Loucy (cell line): Measurements from ENCODE around the gene RIC3.
A peak's percentile ranks its signal among the peaks of the same experiment; 100 is the strongest.

ENCODE experiments used
- H2AFZ ChIP-seq: fragments of 200-600 bp; sonication (generic); 2 replicates; pipeline ENCODE4 v1.6.0; 2016; ENCODE audit warnings: antibody characterized with exemption, mild to moderate bottlenecking, low read length, moderate library complexity
- H3F3A ChIP-seq: fragments of 200-600 bp; 2 replicates; pipeline ENCODE4 v1.6.0; 2016; ENCODE audit warnings: antibody characterized with exemption, low read depth, mild to moderate bottlenecking
- H3K27me3 ChIP-seq: fragments of 200-600 bp; sonication (generic); 2 replicates; pipeline ENCODE4 v1.6.1; 2014; ENCODE audit warnings: low read length, mild to moderate bottlenecking; ENCODE audit not compliant: insufficient read depth, poor library complexity, severe bottlenecking
- H3K36me3 ChIP-seq: fragments of 200-600 bp; sonication (generic); 2 replicates; pipeline ENCODE4 v1.6.1; 2016; ENCODE audit warnings: low read length; ENCODE audit not compliant: insufficient read depth
- H3K4me1 ChIP-seq: fragments of 200-600 bp; sonication (generic); 2 replicates; pipeline ENCODE4 v1.5.1; 2014; ENCODE audit warnings: low read length, mild to moderate bottlenecking; ENCODE audit not compliant: insufficient read depth, poor library complexity, severe bottlenecking
- H3K4me2 ChIP-seq: fragments of 200-600 bp; sonication (generic); 2 replicates; pipeline ENCODE4 v1.6.0; 2014; ENCODE audit warnings: antibody characterized with exemption, low read length, low read depth, mild to moderate bottlenecking; ENCODE audit not compliant: poor library complexity, severe bottlenecking
- H3K4me3 ChIP-seq: fragments of 200-600 bp; sonication (generic); 2 replicates; pipeline ENCODE4 v1.5.1; 2014; ENCODE audit warnings: low read length, mild to moderate bottlenecking, mixed read lengths; ENCODE audit not compliant: poor library complexity, severe bottlenecking
- H3K79me2 ChIP-seq: fragments of 200-600 bp; sonication (generic); 2 replicates; pipeline ENCODE4 v1.6.1; 2014; ENCODE audit warnings: low read length; ENCODE audit not compliant: insufficient read depth
- H3K9ac ChIP-seq: fragments of 200-600 bp; sonication (generic); 2 replicates; pipeline ENCODE4 v1.6.0; 2014; ENCODE audit warnings: mild to moderate bottlenecking, low read depth, low read length, moderate library complexity; ENCODE audit not compliant: poor library complexity, severe bottlenecking
- H3K9me2 ChIP-seq: fragments of 200-600 bp; sonication (generic); replicated peaks from 2 replicates; pipeline ENCODE4 v1.6.1; 2016; ENCODE audit warnings: low read depth, low read length, mixed read lengths
- H3K9me3 ChIP-seq: fragments of 200-600 bp; sonication (generic); 2 replicates; pipeline ENCODE4 v1.6.1; 2014; ENCODE audit warnings: mild to moderate bottlenecking, antibody characterized with exemption, low read length, low read depth; ENCODE audit not compliant: insufficient read depth
- H4K20me1 ChIP-seq: fragments of 200-600 bp; sonication (generic); 2 replicates; pipeline ENCODE4 v1.6.0; 2014; ENCODE audit warnings: antibody characterized with exemption, low read length, mild to moderate bottlenecking; ENCODE audit not compliant: insufficient read depth, poor library complexity, severe bottlenecking
- EZH2phosphoT487 ChIP-seq: fragments of 200-600 bp; IDR thresholded peaks from 2 replicates; pipeline ENCODE4 v1.6.1; 2018; ENCODE audit warnings: antibody characterized with exemption, mild to moderate bottlenecking, moderate library complexity, borderline replicate concordance
- TF ChIP-seq, protein P1 (sequence below): fragments of 200-600 bp; sonication (generic); conservative IDR thresholded peaks from 2 replicates; pipeline ENCODE4 v1.5.1; 2014; ENCODE audit warnings: mild to moderate bottlenecking, antibody characterized with exemption, low read length

Gene RIC3

DNA sequence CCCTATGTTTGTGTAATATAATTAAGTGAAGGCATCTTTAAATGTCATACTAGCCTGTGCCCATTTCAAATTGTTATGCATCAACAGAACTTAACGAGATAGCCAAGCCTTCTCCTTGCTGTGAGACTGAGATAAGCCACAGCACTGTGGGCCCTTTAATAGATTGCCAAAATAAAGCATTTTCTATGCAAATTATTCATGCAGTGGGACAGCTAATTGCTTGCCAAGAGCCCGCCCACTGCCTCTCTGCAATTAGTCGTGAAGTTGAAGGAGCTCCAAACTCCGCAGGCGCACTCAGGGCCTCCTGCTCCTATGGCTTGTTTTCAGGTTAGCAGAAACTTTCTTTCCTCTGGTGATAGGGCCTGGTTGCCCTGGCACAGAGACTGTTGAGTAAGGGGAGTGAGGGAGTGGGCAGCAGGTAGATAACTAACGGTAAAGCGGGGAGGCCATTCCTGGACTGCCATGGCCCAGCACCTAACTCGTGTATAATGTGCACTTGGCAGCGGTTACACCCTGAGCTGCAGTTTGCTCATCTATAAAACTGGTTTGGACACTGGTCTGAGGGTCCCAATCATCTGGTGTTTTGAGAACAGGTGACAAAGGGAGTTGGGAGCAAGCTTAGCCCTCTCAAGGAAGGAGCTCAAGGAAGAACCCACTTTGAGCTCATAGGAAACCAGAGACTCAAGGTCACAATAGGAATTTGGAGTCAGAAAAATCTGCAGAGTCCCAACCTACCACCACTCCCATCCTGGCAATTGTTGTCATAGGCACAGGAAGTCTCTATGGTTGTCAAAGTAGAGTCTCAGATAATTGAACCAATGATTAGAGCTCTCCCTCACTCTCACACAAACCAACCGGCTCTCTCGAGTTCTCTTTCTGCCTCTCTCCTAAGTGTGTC is 33.9 kb upstream of the RIC3 start:
- no peak for TF ChIP-seq EZH2phosphoT487
- TF ChIP-seq, protein P1, sequence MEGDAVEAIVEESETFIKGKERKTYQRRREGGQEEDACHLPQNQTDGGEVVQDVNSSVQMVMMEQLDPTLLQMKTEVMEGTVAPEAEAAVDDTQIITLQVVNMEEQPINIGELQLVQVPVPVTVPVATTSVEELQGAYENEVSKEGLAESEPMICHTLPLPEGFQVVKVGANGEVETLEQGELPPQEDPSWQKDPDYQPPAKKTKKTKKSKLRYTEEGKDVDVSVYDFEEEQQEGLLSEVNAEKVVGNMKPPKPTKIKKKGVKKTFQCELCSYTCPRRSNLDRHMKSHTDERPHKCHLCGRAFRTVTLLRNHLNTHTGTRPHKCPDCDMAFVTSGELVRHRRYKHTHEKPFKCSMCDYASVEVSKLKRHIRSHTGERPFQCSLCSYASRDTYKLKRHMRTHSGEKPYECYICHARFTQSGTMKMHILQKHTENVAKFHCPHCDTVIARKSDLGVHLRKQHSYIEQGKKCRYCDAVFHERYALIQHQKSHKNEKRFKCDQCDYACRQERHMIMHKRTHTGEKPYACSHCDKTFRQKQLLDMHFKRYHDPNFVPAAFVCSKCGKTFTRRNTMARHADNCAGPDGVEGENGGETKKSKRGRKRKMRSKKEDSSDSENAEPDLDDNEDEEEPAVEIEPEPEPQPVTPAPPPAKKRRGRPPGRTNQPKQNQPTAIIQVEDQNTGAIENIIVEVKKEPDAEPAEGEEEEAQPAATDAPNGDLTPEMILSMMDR: no peak
- no peaks in the 10 kb centered on the region for H3K79me2 ChIP-seq
- no peak overlapping the region for H3K9ac ChIP-seq
- no peaks in the 10 kb centered on the region for H4K20me1 ChIP-seq
- H2AFZ ChIP-seq: peak overlapping the region; percentile 75
- H3K4me1 ChIP-seq: peaks cover 23% of the 10 kb centered on the region
- no peak overlapping the region for H3K4me3 ChIP-seq
- H3F3A ChIP-seq: no peaks in the 10 kb centered on the region
- H3K9me2 ChIP-seq: no peaks in the 10 kb centered on the region
- H3K9me3 ChIP-seq: no peaks in the 10 kb centered on the region
- H3K27me3 ChIP-seq: no peaks in the 10 kb centered on the region
- no peaks in the 10 kb centered on the region for H3K36me3 ChIP-seq
- H3K4me2 ChIP-seq: no peak overlapping the region

DNA sequence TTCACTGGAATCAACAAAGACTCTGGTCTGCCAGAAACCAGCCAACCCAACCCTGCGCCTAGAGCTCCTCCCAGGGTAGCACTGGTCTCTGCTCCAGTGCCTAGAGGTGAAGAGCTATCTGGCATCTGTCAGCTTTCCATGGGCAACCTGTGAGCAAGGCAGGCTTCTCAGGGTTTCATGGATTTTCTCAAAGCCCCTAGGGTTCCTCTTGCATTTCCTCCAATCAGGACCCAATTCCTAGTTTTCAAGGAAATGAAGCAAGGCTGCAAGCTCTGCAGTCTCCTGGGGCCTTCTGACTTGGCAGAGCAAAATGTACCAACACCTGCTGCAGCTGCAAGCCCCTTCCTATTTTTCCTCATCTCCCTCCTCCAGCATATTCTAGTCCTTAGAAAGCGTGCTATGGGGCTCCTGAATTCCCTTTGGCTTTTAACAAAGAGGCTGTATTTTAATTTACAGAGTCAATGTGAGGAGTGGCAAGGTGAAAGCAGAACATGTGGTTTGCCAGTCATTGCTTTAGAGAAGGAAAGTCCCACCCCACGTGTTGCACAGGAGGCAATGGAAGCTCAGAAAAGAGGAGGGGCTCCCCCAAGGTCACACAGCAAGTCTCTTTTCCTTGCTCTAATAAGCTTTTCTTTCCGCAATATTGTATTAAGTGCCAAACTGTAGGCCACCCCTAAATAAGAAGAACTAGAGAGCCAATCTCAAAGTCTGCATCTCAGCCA is 33.0 kb upstream of the RIC3 start:
- no peak overlapping the region for H3K9ac ChIP-seq
- H3K79me2 ChIP-seq: no peaks in the 10 kb centered on the region
- H3F3A ChIP-seq: no peaks in the 10 kb centered on the region
- H3K4me1 ChIP-seq: peaks cover 22% of the 10 kb centered on the region
- no peaks in the 10 kb centered on the region for H3K9me3 ChIP-seq
- H3K4me3 ChIP-seq: no peak overlapping the region
- no peaks in the 10 kb centered on the region for H3K27me3 ChIP-seq
- H4K20me1 ChIP-seq: no peaks in the 10 kb centered on the region
- H3K36me3 ChIP-seq: no peaks in the 10 kb centered on the region
- peak overlapping the region; percentile 75 for H2AFZ ChIP-seq
- TF ChIP-seq EZH2phosphoT487: no peak
- TF ChIP-seq, protein P1: no peak
- H3K9me2 ChIP-seq: no peaks in the 10 kb centered on the region
- no peak overlapping the region for H3K4me2 ChIP-seq

DNA sequence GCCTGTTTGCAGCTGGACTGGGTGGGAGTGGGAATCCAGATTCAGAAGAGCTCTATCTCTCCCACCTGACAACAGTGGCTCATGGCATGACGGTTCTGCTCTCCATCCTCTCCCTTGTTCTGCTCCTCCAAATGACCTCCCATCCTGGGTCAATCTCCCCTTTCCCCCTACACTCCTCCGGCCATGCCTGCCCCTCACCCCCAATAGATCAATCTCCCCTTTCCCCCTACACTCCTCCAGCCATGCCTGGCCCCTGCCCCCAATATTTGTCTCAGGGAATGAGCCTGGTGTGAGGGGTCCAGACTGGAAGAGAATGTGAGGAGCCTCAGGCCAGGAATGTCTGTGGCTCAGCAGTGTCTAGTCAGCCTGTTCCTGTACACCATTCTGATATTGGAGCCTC is 30.9 kb upstream of the RIC3 start:
- TF ChIP-seq, protein P1: no peak
- TF ChIP-seq EZH2phosphoT487: no peak
- Histone ChIP-seq H3K4me3 (no peak overlapping the region), H3K36me3 (no peaks in the 10 kb centered on the region), H3K4me2 (no peak overlapping the region), H3K9me2 (no peaks in the 10 kb centered on the region), H3K27me3 (no peaks in the 10 kb centered on the region), H3K9me3 (no peaks in the 10 kb centered on the region), H3K79me2 (no peaks in the 10 kb centered on the region), H4K20me1 (no peaks in the 10 kb centered on the region), H2AFZ (no peak overlapping the region), H3F3A (no peaks in the 10 kb centered on the region), H3K9ac (no peak overlapping the region), H3K4me1 (peaks cover 15% of the 10 kb centered on the region)
